NCI-H128 (cell line): Measurements from ENCODE around the gene SIGLECL1.

Experiments
- DNase-seq: peaks from one replicate; lab custom pipeline; 2025; ENCODE audit not compliant: unreplicated experiment; lab: John Stamatoyannopoulos, UW

The SIGLECL1 gene

GRCh38 chr19:51295382-51296126 lies 44.7 kb downstream of the SIGLECL1 start:
- DNase-seq, result no peak

GRCh38 chr19:51296336-51297093 lies 45.6 kb downstream of the SIGLECL1 start:
- no peak for DNase-seq

- DNase-seq, result no peak
Measured at GRCh38 chr19:51297406-51297805, 46.5 kb downstream of the SIGLECL1 start.

GRCh38 chr19:51301266-51301665 lies 50.4 kb downstream of the SIGLECL1 start:
- DNase-seq, result no peak

- DNase-seq, result no peak
Measured at GRCh38 chr19:51305479-51305878, 54.6 kb downstream of the SIGLECL1 start.

GRCh38 chr19:51311351-51312257 lies 60.7 kb downstream of the SIGLECL1 start, which contains the start of gene IGLON5:
Gene IGLON5 (plus strand): TSS chr19:51311644. CDS start chr19:51311848, 204 bp downstream.
- no peak for DNase-seq

GRCh38 chr19:51316688-51317087 lies 65.8 kb downstream of the SIGLECL1 start:
- DNase-seq, result no peak

GRCh38 chr19:51317376-51317775 lies 66.5 kb downstream of the SIGLECL1 start:
- no peak for DNase-seq

- no peak for DNase-seq
Measured at GRCh38 chr19:51317968-51318367, 67.1 kb downstream of the SIGLECL1 start.
